K562 (cell line): Measurements from ENCODE around the gene MRPS6. TPM values are rescaled to one million over a fixed set of nuclear protein-coding genes. Genes with fewer than 3 reads are reported as not detected.
A peak's percentile ranks its signal among the peaks of the same experiment; 100 is the strongest.

Source experiments
- CREM ChIP-seq: IDR thresholded peaks from 2 replicates; pipeline ENCODE4 v1.6.1; 2014; ENCODE audit warnings: antibody characterized with exemption, low read depth
- EP300 ChIP-seq: IDR thresholded peaks from 2 replicates; pipeline ENCODE4 v1.6.1; 2012; ENCODE audit warnings: low read length, improper control_type of control experiment
- RCOR1 ChIP-seq, 2 experiments: IDR thresholded peaks; 2 replicates each; pipeline ENCODE4 v1.6.1; 2012; ENCODE audit warnings: low read depth in 2 of 2, low read length in 2 of 2, borderline replicate concordance in 1 of 2, improper control_type of control experiment in 1 of 2
- TBL1XR1 ChIP-seq, 2 experiments: IDR thresholded peaks; 2 replicates each; pipeline ENCODE4 v1.6.1; 2012; ENCODE audit warnings: improper control_type of control experiment in 2 of 2, low read length in 2 of 2, mild to moderate bottlenecking in 1 of 2
- ZNF76 ChIP-seq: fragments of 250-450 bp; sonication (Bioruptor Pico); IDR thresholded peaks from 2 replicates; pipeline ENCODE4 v1.4.0; 2020; ENCODE audit warnings: mild to moderate bottlenecking, moderate library complexity, borderline replicate concordance
- polyA plus RNA-seq, 8 experiments: library from polyadenylated mRNA; depleted of rRNA in 4 of 8; stranded (reverse) in 5 of 8; unstranded in 3 of 8; fragments of >200 nt; fragmentation: Nextera tagmentation in 2 of 8; fragmentation: Illumina TruSeq in 1 of 8; extraction: Ambion mirVana in 2 of 8; extraction: Trizol in 1 of 8; gene quantifications; 2 replicates each; pipeline versions ENCODE4 v1.2.1 to v1.2.3, GENCODE V29; 2011 to 2014; ENCODE audit warnings: inconsistent platforms in 1 of 8, missing spikeins in 1 of 8
- total RNA-seq, 7 experiments: library from RNA; depleted of rRNA in 6 of 7; stranded (reverse); fragments of >200 nt in 6 of 7; fragmentation: Illumina TruSeq in 2 of 7; extraction: Trizol in 2 of 7; gene quantifications; 2 replicates each; pipeline versions ENCODE4 v1.2.1 to v1.2.3, GENCODE V29; 2011 to 2021; ENCODE audit warnings: low replicate concordance in 1 of 7
- TF ChIP-seq, protein P1 (sequence below), 2 experiments: fragments of 450-650 bp in 1 of 2; sonication (generic) in 1 of 2; formaldehyde crosslinking in 1 of 2; IDR thresholded peaks; 2 replicates each; pipeline versions ENCODE4 v1.7.1 to v1.9.0; 2016 to 2022; ENCODE audit warnings: inconsistent platforms in 1 of 2, mild to moderate bottlenecking in 1 of 2, missing genetic modification reagents in 1 of 2
- TF ChIP-seq, protein P2 (sequence below): fragments of 450-650 bp; IDR thresholded peaks from 2 replicates; pipeline ENCODE4 v1.6.1; 2017; ENCODE audit warnings: antibody characterized with exemption, mild to moderate bottlenecking
- TF ChIP-seq, protein P3 (sequence below): sonication (generic); formaldehyde crosslinking; IDR thresholded peaks from 2 replicates; pipeline ENCODE4 v1.8.0; 2022; ENCODE audit warnings: missing genetic modification reagents, mild to moderate bottlenecking, borderline replicate concordance
- TF ChIP-seq, protein P4 (sequence below): sonication (generic); formaldehyde crosslinking; IDR thresholded peaks from 2 replicates; pipeline ENCODE4 v1.8.1; 2023; ENCODE audit warnings: mild to moderate bottlenecking, missing genetic modification reagents

The MRPS6 gene
- total and polyA plus RNA-seq, 9 of the 15 experiments (the other 6 are each of a cell fraction or from before 2014, with no cell fraction given) = 26.1 to 72.0 (median 39.3) TPM

DNA sequence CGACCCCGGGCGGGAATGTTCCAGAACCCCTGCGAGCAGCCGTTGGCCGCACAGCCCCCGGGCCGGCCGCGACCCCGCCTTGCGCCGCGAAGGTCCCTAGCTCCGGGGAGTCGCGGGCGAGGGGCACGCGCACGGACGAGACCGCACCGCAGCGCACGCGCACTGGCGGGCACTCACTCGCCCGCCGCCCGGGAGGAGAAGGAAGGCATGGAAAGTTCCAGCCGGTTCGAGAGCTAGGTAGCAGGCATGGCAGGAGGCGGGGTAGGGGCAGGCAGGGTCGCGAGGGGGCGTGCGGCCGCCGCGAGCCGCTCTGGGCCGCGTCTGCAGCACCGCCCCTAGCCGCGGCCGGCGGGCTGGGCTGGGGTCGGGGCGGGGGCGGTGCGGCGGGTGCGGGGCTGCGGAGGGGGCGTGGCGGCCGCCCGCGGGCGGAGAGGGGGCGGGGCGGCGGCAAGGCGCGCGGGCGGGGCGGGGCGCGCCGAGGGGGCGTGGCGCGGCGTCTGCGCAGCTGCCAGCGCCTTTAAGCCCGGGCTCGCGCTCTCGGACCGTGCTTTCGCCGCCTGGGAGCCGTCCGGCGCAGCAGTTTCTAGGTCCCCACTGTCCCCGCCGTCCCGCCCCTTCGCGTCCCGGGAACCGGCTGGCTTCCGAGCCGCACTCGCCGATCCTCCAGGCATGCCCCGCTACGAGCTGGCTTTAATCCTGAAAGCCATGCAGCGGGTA lies at the start of gene MRPS6, which contains the start of gene SLC5A3 (continued):
- TF ChIP-seq, protein P1, sequence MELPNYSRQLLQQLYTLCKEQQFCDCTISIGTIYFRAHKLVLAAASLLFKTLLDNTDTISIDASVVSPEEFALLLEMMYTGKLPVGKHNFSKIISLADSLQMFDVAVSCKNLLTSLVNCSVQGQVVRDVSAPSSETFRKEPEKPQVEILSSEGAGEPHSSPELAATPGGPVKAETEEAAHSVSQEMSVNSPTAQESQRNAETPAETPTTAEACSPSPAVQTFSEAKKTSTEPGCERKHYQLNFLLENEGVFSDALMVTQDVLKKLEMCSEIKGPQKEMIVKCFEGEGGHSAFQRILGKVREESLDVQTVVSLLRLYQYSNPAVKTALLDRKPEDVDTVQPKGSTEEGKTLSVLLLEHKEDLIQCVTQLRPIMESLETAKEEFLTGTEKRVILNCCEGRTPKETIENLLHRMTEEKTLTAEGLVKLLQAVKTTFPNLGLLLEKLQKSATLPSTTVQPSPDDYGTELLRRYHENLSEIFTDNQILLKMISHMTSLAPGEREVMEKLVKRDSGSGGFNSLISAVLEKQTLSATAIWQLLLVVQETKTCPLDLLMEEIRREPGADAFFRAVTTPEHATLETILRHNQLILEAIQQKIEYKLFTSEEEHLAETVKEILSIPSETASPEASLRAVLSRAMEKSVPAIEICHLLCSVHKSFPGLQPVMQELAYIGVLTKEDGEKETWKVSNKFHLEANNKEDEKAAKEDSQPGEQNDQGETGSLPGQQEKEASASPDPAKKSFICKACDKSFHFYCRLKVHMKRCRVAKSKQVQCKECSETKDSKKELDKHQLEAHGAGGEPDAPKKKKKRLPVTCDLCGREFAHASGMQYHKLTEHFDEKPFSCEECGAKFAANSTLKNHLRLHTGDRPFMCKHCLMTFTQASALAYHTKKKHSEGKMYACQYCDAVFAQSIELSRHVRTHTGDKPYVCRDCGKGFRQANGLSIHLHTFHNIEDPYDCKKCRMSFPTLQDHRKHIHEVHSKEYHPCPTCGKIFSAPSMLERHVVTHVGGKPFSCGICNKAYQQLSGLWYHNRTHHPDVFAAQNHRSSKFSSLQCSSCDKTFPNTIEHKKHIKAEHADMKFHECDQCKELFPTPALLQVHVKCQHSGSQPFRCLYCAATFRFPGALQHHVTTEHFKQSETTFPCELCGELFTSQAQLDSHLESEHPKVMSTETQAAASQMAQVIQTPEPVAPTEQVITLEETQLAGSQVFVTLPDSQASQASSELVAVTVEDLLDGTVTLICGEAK (IDR thresholded peaks at IDR 0.05) = no peak
- TF ChIP-seq, protein P1 (CRISPR knock-in tag; IDR thresholded peaks at IDR 0.05) = no peak
- peak in 1 of 2 experiments; percentile 22; a peak in 1 of 4 replicates for TF ChIP-seq TBL1XR1 (IDR thresholded peaks at IDR 0.05; ENCODE audit: low read length in 2 of 2)
- TF ChIP-seq EP300 = peak; percentile 27
- 0 out of 2 replicates have a peak, but pooled peaks have one; percentile 12 for TF ChIP-seq ZNF76 (CRISPR knock-in tag)
- TF ChIP-seq, protein P2, sequence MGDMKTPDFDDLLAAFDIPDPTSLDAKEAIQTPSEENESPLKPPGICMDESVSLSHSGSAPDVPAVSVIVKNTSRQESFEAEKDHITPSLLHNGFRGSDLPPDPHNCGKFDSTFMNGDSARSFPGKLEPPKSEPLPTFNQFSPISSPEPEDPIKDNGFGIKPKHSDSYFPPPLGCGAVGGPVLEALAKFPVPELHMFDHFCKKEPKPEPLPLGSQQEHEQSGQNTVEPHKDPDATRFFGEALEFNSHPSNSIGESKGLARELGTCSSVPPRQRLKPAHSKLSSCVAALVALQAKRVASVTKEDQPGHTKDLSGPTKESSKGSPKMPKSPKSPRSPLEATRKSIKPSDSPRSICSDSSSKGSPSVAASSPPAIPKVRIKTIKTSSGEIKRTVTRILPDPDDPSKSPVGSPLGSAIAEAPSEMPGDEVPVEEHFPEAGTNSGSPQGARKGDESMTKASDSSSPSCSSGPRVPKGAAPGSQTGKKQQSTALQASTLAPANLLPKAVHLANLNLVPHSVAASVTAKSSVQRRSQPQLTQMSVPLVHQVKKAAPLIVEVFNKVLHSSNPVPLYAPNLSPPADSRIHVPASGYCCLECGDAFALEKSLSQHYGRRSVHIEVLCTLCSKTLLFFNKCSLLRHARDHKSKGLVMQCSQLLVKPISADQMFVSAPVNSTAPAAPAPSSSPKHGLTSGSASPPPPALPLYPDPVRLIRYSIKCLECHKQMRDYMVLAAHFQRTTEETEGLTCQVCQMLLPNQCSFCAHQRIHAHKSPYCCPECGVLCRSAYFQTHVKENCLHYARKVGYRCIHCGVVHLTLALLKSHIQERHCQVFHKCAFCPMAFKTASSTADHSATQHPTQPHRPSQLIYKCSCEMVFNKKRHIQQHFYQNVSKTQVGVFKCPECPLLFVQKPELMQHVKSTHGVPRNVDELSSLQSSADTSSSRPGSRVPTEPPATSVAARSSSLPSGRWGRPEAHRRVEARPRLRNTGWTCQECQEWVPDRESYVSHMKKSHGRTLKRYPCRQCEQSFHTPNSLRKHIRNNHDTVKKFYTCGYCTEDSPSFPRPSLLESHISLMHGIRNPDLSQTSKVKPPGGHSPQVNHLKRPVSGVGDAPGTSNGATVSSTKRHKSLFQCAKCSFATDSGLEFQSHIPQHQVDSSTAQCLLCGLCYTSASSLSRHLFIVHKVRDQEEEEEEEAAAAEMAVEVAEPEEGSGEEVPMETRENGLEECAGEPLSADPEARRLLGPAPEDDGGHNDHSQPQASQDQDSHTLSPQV = peak; percentile 73
- TF ChIP-seq, protein P3, sequence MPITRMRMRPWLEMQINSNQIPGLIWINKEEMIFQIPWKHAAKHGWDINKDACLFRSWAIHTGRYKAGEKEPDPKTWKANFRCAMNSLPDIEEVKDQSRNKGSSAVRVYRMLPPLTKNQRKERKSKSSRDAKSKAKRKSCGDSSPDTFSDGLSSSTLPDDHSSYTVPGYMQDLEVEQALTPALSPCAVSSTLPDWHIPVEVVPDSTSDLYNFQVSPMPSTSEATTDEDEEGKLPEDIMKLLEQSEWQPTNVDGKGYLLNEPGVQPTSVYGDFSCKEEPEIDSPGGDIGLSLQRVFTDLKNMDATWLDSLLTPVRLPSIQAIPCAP (CRISPR knock-in tag) = no peak
- 0 out of 4 replicates have a peak, but pooled peaks of 1 of the 2 experiments have one; percentile 20 for TF ChIP-seq RCOR1 (IDR thresholded peaks at IDR 0.05; ENCODE audit: borderline replicate concordance in 1 of 2, low read depth in 2 of 2, low read length in 2 of 2)
- TF ChIP-seq CREM = no peak; the same call in none of the 2 replicates
- TF ChIP-seq, protein P4, sequence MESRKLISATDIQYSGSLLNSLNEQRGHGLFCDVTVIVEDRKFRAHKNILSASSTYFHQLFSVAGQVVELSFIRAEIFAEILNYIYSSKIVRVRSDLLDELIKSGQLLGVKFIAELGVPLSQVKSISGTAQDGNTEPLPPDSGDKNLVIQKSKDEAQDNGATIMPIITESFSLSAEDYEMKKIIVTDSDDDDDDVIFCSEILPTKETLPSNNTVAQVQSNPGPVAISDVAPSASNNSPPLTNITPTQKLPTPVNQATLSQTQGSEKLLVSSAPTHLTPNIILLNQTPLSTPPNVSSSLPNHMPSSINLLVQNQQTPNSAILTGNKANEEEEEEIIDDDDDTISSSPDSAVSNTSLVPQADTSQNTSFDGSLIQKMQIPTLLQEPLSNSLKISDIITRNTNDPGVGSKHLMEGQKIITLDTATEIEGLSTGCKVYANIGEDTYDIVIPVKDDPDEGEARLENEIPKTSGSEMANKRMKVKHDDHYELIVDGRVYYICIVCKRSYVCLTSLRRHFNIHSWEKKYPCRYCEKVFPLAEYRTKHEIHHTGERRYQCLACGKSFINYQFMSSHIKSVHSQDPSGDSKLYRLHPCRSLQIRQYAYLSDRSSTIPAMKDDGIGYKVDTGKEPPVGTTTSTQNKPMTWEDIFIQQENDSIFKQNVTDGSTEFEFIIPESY (CRISPR knock-in tag) = peak; percentile 70; the same call in 1 of the 2 replicates
